Measurements from ENCODE around the gene YIPF6. TPM values are rescaled to one million over a fixed set of nuclear protein-coding genes. Genes with fewer than 3 reads are reported as not detected.
A peak's percentile ranks its signal among the peaks of the same experiment; 100 is the strongest.

The YIPF6 gene
- total RNA-seq (19.1 TPM), polyA plus RNA-seq (10 to 100 TPM; 21.2 to 23.0 (median 21.5) TPM)

- Mint-ChIP-seq H3K4me1 (peaks cover 10 to 46% (median 21%) of the 10 kb centered on the region in 4 donors), H3K4me3 (peak within 1 kb of the TSS; percentile 81 to 98 (median 96)), H3K36me3 (no peaks in the 10 kb centered on the region), H3K27ac (peak within 1 kb of the TSS; percentile 97 to 98 (median 98)), H3K9me3 (no peaks in the 10 kb centered on the region), H3K27me3 (no peaks in the 10 kb centered on the region)
- ATAC-seq (ENCODE audit: low read depth in 2 of 2) (peak; percentile 82 to 93), DNase-seq (peak; percentile 53 to 75 (median 57))
- H3K4me1 ChIP-seq (ENCODE audit: control insufficient read depth, insufficient read depth, low read length, poor library complexity, severe bottlenecking), result peaks cover 15% of the 10 kb centered on the region
- H3K27me3 ChIP-seq (ENCODE audit: control insufficient read depth, insufficient read depth, low read length), result no peaks in the 10 kb centered on the region
- no peaks in the 10 kb centered on the region for H3K9me3 ChIP-seq (ENCODE audit: control insufficient read depth in 2 of 2, low read length in 2 of 2)
- no peaks in the 10 kb centered on the region for H3K36me3 ChIP-seq (ENCODE audit: control insufficient read depth, insufficient read depth, low read length)
- H3K4me3 ChIP-seq (ENCODE audit: low read depth, low read length), result peak within 1 kb of the TSS; percentile 90
- H3K27ac ChIP-seq (ENCODE audit: insufficient read depth, low read length, poor library complexity, severe bottlenecking), result peak within 1 kb of the TSS; percentile 89
These were observed at the start of gene YIPF6 for GRCh38 chrX:68498508-68499379. YIPF6 (plus strand) TSS chrX:68499051; CDS start chrX:68499067, 16 bp downstream.

GRCh38 chrX:68451720-68452119, 47.1 kb upstream of the YIPF6 start:
- H3K27me3 ChIP-seq (ENCODE audit: control insufficient read depth, insufficient read depth, low read length), result no peaks in the 10 kb centered on the region
- Mint-ChIP-seq H3K36me3 (no peaks in the 10 kb centered on the region), H3K4me1 (no peaks in the 10 kb centered on the region), H3K27ac (no peak overlapping the region), H3K27me3 (peaks cover 4% of the 10 kb centered on the region), H3K9me3 (no peaks in the 10 kb centered on the region), H3K4me3 (no peak overlapping the region)
- H3K4me3 ChIP-seq (ENCODE audit: low read depth, low read length), result no peak overlapping the region
- no peaks in the 10 kb centered on the region for H3K9me3 ChIP-seq (ENCODE audit: control insufficient read depth in 2 of 2, low read length in 2 of 2)
- H3K4me1 ChIP-seq (ENCODE audit: control insufficient read depth, insufficient read depth, low read length, poor library complexity, severe bottlenecking), result no peaks in the 10 kb centered on the region
- DNase-seq (no peak), ATAC-seq (ENCODE audit: low read depth in 2 of 2) (no peak)
- H3K27ac ChIP-seq (ENCODE audit: insufficient read depth, low read length, poor library complexity, severe bottlenecking), result no peak overlapping the region
- no peaks in the 10 kb centered on the region for H3K36me3 ChIP-seq (ENCODE audit: control insufficient read depth, insufficient read depth, low read length)

GRCh38 chrX:68454476-68455150, 44.2 kb upstream of the YIPF6 start:
- Mint-ChIP-seq H3K36me3 (no peaks in the 10 kb centered on the region), H3K4me3 (no peak overlapping the region), H3K27ac (no peak overlapping the region), H3K4me1 (no peaks in the 10 kb centered on the region), H3K9me3 (no peaks in the 10 kb centered on the region), H3K27me3 (no peaks in the 10 kb centered on the region)
- H3K4me1 ChIP-seq (ENCODE audit: control insufficient read depth, insufficient read depth, low read length, poor library complexity, severe bottlenecking), result no peaks in the 10 kb centered on the region
- H3K4me3 ChIP-seq (ENCODE audit: low read depth, low read length), result no peak overlapping the region
- H3K36me3 ChIP-seq (ENCODE audit: control insufficient read depth, insufficient read depth, low read length), result no peaks in the 10 kb centered on the region
- no peak overlapping the region for H3K27ac ChIP-seq (ENCODE audit: insufficient read depth, low read length, poor library complexity, severe bottlenecking)
- DNase-seq (no peak), ATAC-seq (ENCODE audit: low read depth in 2 of 2) (no peak)
- no peaks in the 10 kb centered on the region for H3K27me3 ChIP-seq (ENCODE audit: control insufficient read depth, insufficient read depth, low read length)
- H3K9me3 ChIP-seq (ENCODE audit: control insufficient read depth in 2 of 2, low read length in 2 of 2), result no peaks in the 10 kb centered on the region

GRCh38 chrX:68455151-68455510, 43.7 kb upstream of the YIPF6 start:
- Histone ChIP-seq H3K9me3 (ENCODE audit: control insufficient read depth in 2 of 2, low read length in 2 of 2) (no peaks in the 10 kb centered on the region), H3K4me1 (ENCODE audit: control insufficient read depth, insufficient read depth, low read length, poor library complexity, severe bottlenecking) (no peaks in the 10 kb centered on the region), H3K36me3 (ENCODE audit: control insufficient read depth, insufficient read depth, low read length) (no peaks in the 10 kb centered on the region), H3K27me3 (ENCODE audit: control insufficient read depth, insufficient read depth, low read length) (no peaks in the 10 kb centered on the region), H3K27ac (ENCODE audit: insufficient read depth, low read length, poor library complexity, severe bottlenecking) (no peak overlapping the region), H3K4me3 (ENCODE audit: low read depth, low read length) (no peak overlapping the region)
- H3K27me3 Mint-ChIP-seq, result no peaks in the 10 kb centered on the region
- no peak for ATAC-seq (ENCODE audit: low read depth in 2 of 2)
- H3K4me3 Mint-ChIP-seq, result no peak overlapping the region
- DNase-seq, result no peak
- no peak overlapping the region for H3K27ac Mint-ChIP-seq
- H3K9me3 Mint-ChIP-seq, result no peaks in the 10 kb centered on the region
- no peaks in the 10 kb centered on the region for H3K4me1 Mint-ChIP-seq
- H3K36me3 Mint-ChIP-seq, result no peaks in the 10 kb centered on the region

GRCh38 chrX:68461093-68461492, 37.8 kb upstream of the YIPF6 start:
- Mint-ChIP-seq H3K9me3 (no peaks in the 10 kb centered on the region), H3K27ac (no peak overlapping the region), H3K4me3 (no peak overlapping the region), H3K36me3 (no peaks in the 10 kb centered on the region), H3K4me1 (peaks cover 0 to 2% (median 0%) of the 10 kb centered on the region in 4 donors), H3K27me3 (no peaks in the 10 kb centered on the region)
- DNase-seq, result no peak
- no peak for ATAC-seq (ENCODE audit: low read depth in 2 of 2)
- no peaks in the 10 kb centered on the region for H3K36me3 ChIP-seq (ENCODE audit: control insufficient read depth, insufficient read depth, low read length)
- no peak overlapping the region for H3K27ac ChIP-seq (ENCODE audit: insufficient read depth, low read length, poor library complexity, severe bottlenecking)
- no peaks in the 10 kb centered on the region for H3K9me3 ChIP-seq (ENCODE audit: control insufficient read depth in 2 of 2, low read length in 2 of 2)
- no peaks in the 10 kb centered on the region for H3K4me1 ChIP-seq (ENCODE audit: control insufficient read depth, insufficient read depth, low read length, poor library complexity, severe bottlenecking)
- H3K27me3 ChIP-seq (ENCODE audit: control insufficient read depth, insufficient read depth, low read length), result no peaks in the 10 kb centered on the region
- no peak overlapping the region for H3K4me3 ChIP-seq (ENCODE audit: low read depth, low read length)

- no peak overlapping the region for H3K4me3 Mint-ChIP-seq
- ATAC-seq (ENCODE audit: low read depth in 2 of 2) (no peak), DNase-seq (no peak)
- Histone ChIP-seq H3K27ac (ENCODE audit: insufficient read depth, low read length, poor library complexity, severe bottlenecking) (no peak overlapping the region), H3K9me3 (ENCODE audit: control insufficient read depth in 2 of 2, low read length in 2 of 2) (no peaks in the 10 kb centered on the region), H3K27me3 (ENCODE audit: control insufficient read depth, insufficient read depth, low read length) (no peaks in the 10 kb centered on the region), H3K4me3 (ENCODE audit: low read depth, low read length) (no peak overlapping the region), H3K36me3 (ENCODE audit: control insufficient read depth, insufficient read depth, low read length) (no peaks in the 10 kb centered on the region), H3K4me1 (ENCODE audit: control insufficient read depth, insufficient read depth, low read length, poor library complexity, severe bottlenecking) (no peaks in the 10 kb centered on the region)
- H3K36me3 Mint-ChIP-seq, result no peaks in the 10 kb centered on the region
- peaks cover 0 to 2% (median 0%) of the 10 kb centered on the region in 4 donors for H3K4me1 Mint-ChIP-seq
- no peaks in the 10 kb centered on the region for H3K27me3 Mint-ChIP-seq
- no peaks in the 10 kb centered on the region for H3K9me3 Mint-ChIP-seq
- H3K27ac Mint-ChIP-seq, result no peak overlapping the region
These were observed 37.3 kb upstream of the YIPF6 start for GRCh38 chrX:68461576-68461975.

GRCh38 chrX:68462197-68462596, 36.7 kb upstream of the YIPF6 start:
- no peak overlapping the region for H3K27ac ChIP-seq (ENCODE audit: insufficient read depth, low read length, poor library complexity, severe bottlenecking)
- no peaks in the 10 kb centered on the region for H3K9me3 Mint-ChIP-seq
- H3K4me3 Mint-ChIP-seq, result no peak overlapping the region
- H3K27ac Mint-ChIP-seq, result no peak overlapping the region
- DNase-seq (no peak), ATAC-seq (ENCODE audit: low read depth in 2 of 2) (no peak)
- no peaks in the 10 kb centered on the region for H3K9me3 ChIP-seq (ENCODE audit: control insufficient read depth in 2 of 2, low read length in 2 of 2)
- no peak overlapping the region for H3K4me3 ChIP-seq (ENCODE audit: low read depth, low read length)
- peaks cover 0 to 2% (median 0%) of the 10 kb centered on the region in 4 donors for H3K4me1 Mint-ChIP-seq
- no peaks in the 10 kb centered on the region for H3K36me3 ChIP-seq (ENCODE audit: control insufficient read depth, insufficient read depth, low read length)
- no peaks in the 10 kb centered on the region for H3K27me3 ChIP-seq (ENCODE audit: control insufficient read depth, insufficient read depth, low read length)
- no peaks in the 10 kb centered on the region for H3K27me3 Mint-ChIP-seq
- no peaks in the 10 kb centered on the region for H3K36me3 Mint-ChIP-seq
- no peaks in the 10 kb centered on the region for H3K4me1 ChIP-seq (ENCODE audit: control insufficient read depth, insufficient read depth, low read length, poor library complexity, severe bottlenecking)

All from CD4-positive, CD25-positive, alpha-beta regulatory T cell (primary cell).